ENCODE measurements around the gene CCHCR1.

- TF ChIP-seq FOXA1 (IDR thresholded peaks at IDR 0.05): no peak
- no peak for TF ChIP-seq BHLHE40 (IDR thresholded peaks at IDR 0.05; ENCODE audit: borderline replicate concordance)
- no peak for TF ChIP-seq TARDBP (IDR thresholded peaks at IDR 0.05)
- no peak for TF ChIP-seq NFRKB (IDR thresholded peaks at IDR 0.05)
- no peak for TF ChIP-seq SUZ12 (IDR thresholded peaks at IDR 0.05)
- TF ChIP-seq FOXM1 (IDR thresholded peaks at IDR 0.05; ENCODE audit: borderline replicate concordance): no peak
- no peak for TF ChIP-seq LEF1 (IDR thresholded peaks at IDR 0.05; ENCODE audit: borderline replicate concordance)
- TF ChIP-seq ZNF384 (IDR thresholded peaks at IDR 0.05): no peak
- no peak for TF ChIP-seq L3MBTL2 (conservative IDR thresholded peaks at IDR 0.05)
- no peak for TF ChIP-seq SP1 (IDR thresholded peaks at IDR 0.05)
- no peak for TF ChIP-seq PKNOX1 (IDR thresholded peaks at IDR 0.05)
- no peak for TF ChIP-seq FOXK2 (IDR thresholded peaks at IDR 0.05)
- no peak for TF ChIP-seq ELF4 (IDR thresholded peaks at IDR 0.05)
- no peak for TF ChIP-seq ARNT (IDR thresholded peaks at IDR 0.05)
Measured at GRCh38 chr6:31125586-31126363, 31.8 kb downstream of the CCHCR1 start.

All from HEK293T (cell line).